ENCODE results near the gene PROX1.

- no peak for TF ChIP-seq EZH2 (IDR thresholded peaks at IDR 0.05; ENCODE audit: borderline replicate concordance, low read depth, low read length, severe bottlenecking)
- TF ChIP-seq CTCF (IDR thresholded peaks at IDR 0.05; ENCODE audit: borderline replicate concordance, extremely low read depth, low read length, poor library complexity, severe bottlenecking): no peak
Measured at GRCh38 chr1:213985209-213986019, 2.4 kb upstream of the PROX1 start.

Data from DND-41 (cell line).